Measurements from ENCODE around the gene C3orf80.
"Not testable (repeated sequence)": the region's sequence is repeated elsewhere in the genome, so short reads cannot be mapped to it uniquely, and the experiment has no call there.

- TF ChIP-seq CTCF (conservative IDR thresholded peaks at IDR 0.05); ZFX (IDR thresholded peaks at IDR 0.05): not testable (repeated sequence)
Observed at GRCh38 chr3:160178661-160179060, 46.6 kb upstream of the C3orf80 start.

Data from C4-2B (cell line).